ENCODE data around the gene LGALS4. TPM values are rescaled to one million over a fixed set of nuclear protein-coding genes. Genes with fewer than 3 reads are reported as not detected.

LGALS4 gene
- total RNA-seq, 2 experiments from 2014 or later: 1.0 to 1.1 TPM

DNA sequence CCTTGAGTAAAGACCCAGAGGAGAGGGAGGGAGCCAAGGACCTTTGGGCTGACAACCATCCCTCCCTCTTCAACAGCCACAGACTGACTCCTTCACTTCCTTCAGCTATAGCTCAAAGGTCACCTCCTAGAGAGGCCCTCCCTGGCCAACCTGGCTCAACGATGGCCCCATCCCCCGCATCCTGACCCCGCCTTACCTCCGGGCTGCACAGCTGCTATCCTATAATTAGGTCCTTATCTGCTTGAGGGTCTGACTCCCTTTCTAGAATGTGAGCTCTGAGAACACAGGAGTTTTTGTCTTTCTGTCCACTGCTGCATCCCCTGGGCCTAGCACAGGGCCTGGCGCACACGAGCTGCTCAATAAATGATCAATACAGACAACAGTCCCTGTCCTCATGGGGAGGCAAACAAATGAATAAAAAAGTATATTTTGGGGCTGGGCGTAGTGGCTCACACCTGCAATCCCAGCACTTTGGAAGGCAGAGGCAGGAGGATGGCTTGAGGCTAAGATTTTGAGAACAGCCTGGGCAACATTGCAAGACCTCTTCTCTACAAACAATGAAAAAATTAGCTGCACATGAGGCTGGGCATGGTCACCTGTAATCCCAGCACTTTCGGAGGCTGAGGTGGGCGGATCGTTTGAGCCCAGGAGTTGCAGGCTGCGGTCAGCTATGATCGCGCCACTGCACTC, 6.6 kb upstream of the LGALS4 start:
- Histone ChIP-seq H3K4me2 (ENCODE audit: low read length) (peak overlapping the region; percentile 15; the same call in 1 of the 2 replicates), H3K79me2 (ENCODE audit: insufficient read depth, low read depth, low read length) (no peaks in the 10 kb centered on the region), H3K9me2 (ENCODE audit: insufficient read depth, low read length) (no peaks in the 10 kb centered on the region), H3K4me1 (ENCODE audit: insufficient read depth, low read length, poor library complexity, severe bottlenecking) (peaks cover 7% of the 10 kb centered on the region), H4K20me1 (ENCODE audit: insufficient read depth, low read length) (no peaks in the 10 kb centered on the region), H3K9me3 (ENCODE audit: low read length) (no peaks in the 10 kb centered on the region), H3K4me3 (ENCODE audit: low read depth, low read length, poor library complexity, severe bottlenecking) (no peak overlapping the region), H2AFZ (ENCODE audit: low read length) (no peak overlapping the region), H3K27ac (ENCODE audit: low read depth, low read length, poor library complexity, severe bottlenecking) (no peak overlapping the region), H3K36me3 (ENCODE audit: insufficient read depth, low read length) (peaks cover 18% of the 10 kb centered on the region; the same call in 1 of the 2 replicates)
- ChIA-PET CTCF (ENCODE audit: unreplicated experiment) (no interaction called here), POLR2A (interaction anchor here (0.6 kb wide), 1 partner anchor 8 kb away, joined by 5 read pairs; no protein-coding TSS in a partner anchor)
- no peak for TF ChIP-seq EZH2phosphoT487 (IDR thresholded peaks at IDR 0.05; ENCODE audit: borderline replicate concordance, low read depth, low read length)
- TF ChIP-seq, protein P1, sequence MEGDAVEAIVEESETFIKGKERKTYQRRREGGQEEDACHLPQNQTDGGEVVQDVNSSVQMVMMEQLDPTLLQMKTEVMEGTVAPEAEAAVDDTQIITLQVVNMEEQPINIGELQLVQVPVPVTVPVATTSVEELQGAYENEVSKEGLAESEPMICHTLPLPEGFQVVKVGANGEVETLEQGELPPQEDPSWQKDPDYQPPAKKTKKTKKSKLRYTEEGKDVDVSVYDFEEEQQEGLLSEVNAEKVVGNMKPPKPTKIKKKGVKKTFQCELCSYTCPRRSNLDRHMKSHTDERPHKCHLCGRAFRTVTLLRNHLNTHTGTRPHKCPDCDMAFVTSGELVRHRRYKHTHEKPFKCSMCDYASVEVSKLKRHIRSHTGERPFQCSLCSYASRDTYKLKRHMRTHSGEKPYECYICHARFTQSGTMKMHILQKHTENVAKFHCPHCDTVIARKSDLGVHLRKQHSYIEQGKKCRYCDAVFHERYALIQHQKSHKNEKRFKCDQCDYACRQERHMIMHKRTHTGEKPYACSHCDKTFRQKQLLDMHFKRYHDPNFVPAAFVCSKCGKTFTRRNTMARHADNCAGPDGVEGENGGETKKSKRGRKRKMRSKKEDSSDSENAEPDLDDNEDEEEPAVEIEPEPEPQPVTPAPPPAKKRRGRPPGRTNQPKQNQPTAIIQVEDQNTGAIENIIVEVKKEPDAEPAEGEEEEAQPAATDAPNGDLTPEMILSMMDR (conservative IDR thresholded peaks at IDR 0.05; ENCODE audit: low read length): no peak
- BruUV-seq (replicated peaks): no TSS peak
- no peak for DNase-seq (ENCODE audit: low spot score)
- intact Hi-C loops (cut with micrococcal nuclease; ENCODE audit: unreplicated experiment): no loop called here

DNA sequence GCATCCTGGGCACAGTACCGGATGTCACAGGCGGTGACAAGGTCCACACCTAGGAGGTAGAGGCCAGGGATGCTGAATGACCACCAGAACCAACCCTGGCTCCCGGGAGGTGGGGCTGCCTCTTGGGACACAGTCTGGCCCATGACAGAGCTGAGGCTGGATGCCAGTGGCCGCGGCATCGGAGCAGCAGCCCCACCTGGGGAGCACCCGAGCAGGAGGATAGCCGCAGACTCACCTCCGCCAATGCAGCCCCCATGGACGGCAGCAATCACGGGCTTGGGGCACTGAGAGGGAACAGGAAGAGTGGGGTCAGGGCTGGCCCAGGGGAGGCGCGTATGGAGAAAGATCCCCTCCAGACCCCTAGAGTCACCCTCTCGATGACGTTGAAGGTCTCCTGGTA, 4.3 kb upstream of the LGALS4 start:
- ChIA-PET POLR2A (no interaction called here), CTCF (ENCODE audit: unreplicated experiment) (no interaction called here)
- Histone ChIP-seq H2AFZ (ENCODE audit: low read length) (no peak overlapping the region), H3K27ac (ENCODE audit: low read depth, low read length, poor library complexity, severe bottlenecking) (no peak overlapping the region), H3K4me3 (ENCODE audit: low read depth, low read length, poor library complexity, severe bottlenecking) (no peak overlapping the region), H3K4me2 (ENCODE audit: low read length) (no peak overlapping the region), H3K9me2 (ENCODE audit: insufficient read depth, low read length) (no peaks in the 10 kb centered on the region), H4K20me1 (ENCODE audit: insufficient read depth, low read length) (no peaks in the 10 kb centered on the region), H3K79me2 (ENCODE audit: insufficient read depth, low read depth, low read length) (no peaks in the 10 kb centered on the region), H3K4me1 (ENCODE audit: insufficient read depth, low read length, poor library complexity, severe bottlenecking) (peaks cover 7% of the 10 kb centered on the region), H3K36me3 (ENCODE audit: insufficient read depth, low read length) (0 out of 2 replicates have a peak, but pooled peaks cover 9% of the 10 kb centered on the region), H3K9me3 (ENCODE audit: low read length) (no peaks in the 10 kb centered on the region)
- no TSS peak for BruUV-seq (replicated peaks)
- no peak for DNase-seq (ENCODE audit: low spot score)
- intact Hi-C loops (cut with micrococcal nuclease; ENCODE audit: unreplicated experiment): no loop called here
- TF ChIP-seq, protein P1 (conservative IDR thresholded peaks at IDR 0.05; ENCODE audit: low read length): no peak
- TF ChIP-seq EZH2phosphoT487 (IDR thresholded peaks at IDR 0.05; ENCODE audit: borderline replicate concordance, low read depth, low read length): no peak

DNA sequence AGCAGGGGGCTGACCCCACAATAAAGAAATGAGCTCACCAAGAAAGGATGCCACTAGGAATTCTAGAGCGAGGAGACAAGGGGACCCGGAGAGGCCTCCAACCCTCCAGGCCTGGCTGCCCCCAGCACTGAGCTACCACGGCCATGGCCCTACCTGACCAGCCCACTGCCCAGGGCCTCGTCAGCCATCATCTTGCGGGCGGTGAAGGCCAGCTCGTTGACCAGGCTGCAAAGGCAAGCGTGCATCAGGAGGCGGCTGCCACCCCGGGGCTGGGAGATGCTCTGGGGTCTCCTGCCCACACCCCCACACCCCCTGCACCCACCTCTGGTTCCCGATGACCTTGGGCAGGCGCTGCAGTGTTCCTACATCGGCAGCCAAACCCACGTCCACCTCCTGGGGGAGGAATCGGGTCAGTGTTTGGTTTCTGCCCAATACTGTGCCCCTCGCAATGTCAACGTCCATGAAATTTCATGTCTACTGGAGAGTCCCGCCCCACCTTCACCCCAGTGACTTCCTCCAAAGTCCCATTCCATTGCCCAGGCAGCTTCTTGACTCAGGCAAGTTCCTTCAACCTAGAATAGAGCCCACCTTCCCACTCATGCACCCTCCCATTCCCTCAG, 3.5 kb upstream of the LGALS4 start:
- intact Hi-C loops (cut with micrococcal nuclease; ENCODE audit: unreplicated experiment): no loop called here
- no peak overlapping the region for H3K4me2 ChIP-seq (ENCODE audit: low read length)
- H3K9me3 ChIP-seq (ENCODE audit: low read length): no peaks in the 10 kb centered on the region
- H4K20me1 ChIP-seq (ENCODE audit: insufficient read depth, low read length): no peaks in the 10 kb centered on the region
- H3K36me3 ChIP-seq (ENCODE audit: insufficient read depth, low read length): 0 out of 2 replicates have a peak, but pooled peaks cover 9% of the 10 kb centered on the region
- no peak for TF ChIP-seq EZH2phosphoT487 (IDR thresholded peaks at IDR 0.05; ENCODE audit: borderline replicate concordance, low read depth, low read length)
- TF ChIP-seq, protein P1 (conservative IDR thresholded peaks at IDR 0.05; ENCODE audit: low read length): no peak
- H3K79me2 ChIP-seq (ENCODE audit: insufficient read depth, low read depth, low read length): no peaks in the 10 kb centered on the region
- H3K9me2 ChIP-seq (ENCODE audit: insufficient read depth, low read length): no peaks in the 10 kb centered on the region
- ChIA-PET CTCF (ENCODE audit: unreplicated experiment) (no interaction called here), POLR2A (no interaction called here)
- DNase-seq (ENCODE audit: low spot score): no peak
- H3K4me3 ChIP-seq (ENCODE audit: low read depth, low read length, poor library complexity, severe bottlenecking): no peak overlapping the region
- peaks cover 7% of the 10 kb centered on the region for H3K4me1 ChIP-seq (ENCODE audit: insufficient read depth, low read length, poor library complexity, severe bottlenecking)
- no TSS peak for BruUV-seq (replicated peaks)
- no peak overlapping the region for H2AFZ ChIP-seq (ENCODE audit: low read length)
- no peak overlapping the region for H3K27ac ChIP-seq (ENCODE audit: low read depth, low read length, poor library complexity, severe bottlenecking)
